A673 (cell line): Measurements from ENCODE around the gene POLA2. TPM values are rescaled to one million over a fixed set of nuclear protein-coding genes. Genes with fewer than 3 reads are reported as not detected.

Experiments used
- BruUV-seq: library from RNA; stranded (reverse); fragments of 400-500 nt; replicated peaks from 2 replicates; lab custom pipeline; 2021; lab: Mats Ljungman, UMichigan
- CTCF ChIA-PET: fragments of 300-600 bp; sonication (Branson Sonifier 250); formaldehyde crosslinking; loops from one replicate; lab custom pipeline; 2022; ENCODE audit warnings: antibody characterized with exemption; lab: Charles Lee
- POLR2A ChIA-PET: fragments of 300-600 bp; sonication (Branson Sonifier 250); formaldehyde crosslinking; loops from one replicate; lab custom pipeline; 2022; ENCODE audit warnings: antibody characterized with exemption; ENCODE audit not compliant: low non-redundant PET; lab: Charles Lee
- DNase-seq: peaks from one replicate; pipeline ENCODE4 v3.0.0-alpha.2; 2015; ENCODE audit warnings: low spot score
- H3K27ac ChIP-seq: fragments of 200-600 bp; sonication (generic); 2 replicates; pipeline ENCODE4 v1.5.1; 2016; ENCODE audit warnings: mixed run types, low read depth, mild to moderate bottlenecking, mixed read lengths, antibody characterized with exemption, low read length; ENCODE audit not compliant: poor library complexity, severe bottlenecking
- H3K27me3 ChIP-seq: fragments of 200-600 bp; sonication (generic); replicated peaks from 2 replicates; pipeline ENCODE4 v1.6.1; 2017; ENCODE audit warnings: mixed run types, low read depth, mild to moderate bottlenecking, mixed read lengths, antibody characterized with exemption, low read length; ENCODE audit not compliant: insufficient read depth, poor library complexity
- H3K36me3 ChIP-seq: fragments of 200-600 bp; sonication (generic); 2 replicates; pipeline ENCODE4 v1.6.1; 2016; ENCODE audit warnings: mixed run types, mild to moderate bottlenecking, mixed read lengths, antibody characterized with exemption, low read length; ENCODE audit not compliant: insufficient read depth, poor library complexity, severe bottlenecking
- H3K4me1 ChIP-seq: fragments of 200-600 bp; sonication (generic); 2 replicates; pipeline ENCODE4 v1.6.1; 2017; ENCODE audit warnings: mixed run types, mild to moderate bottlenecking, mixed read lengths, antibody characterized with exemption, low read length; ENCODE audit not compliant: insufficient read depth, poor library complexity, severe bottlenecking
- H3K4me3 ChIP-seq: fragments of 200-600 bp; sonication (generic); 2 replicates; pipeline ENCODE4 v1.5.1; 2016; ENCODE audit warnings: low read depth, mixed run types, mild to moderate bottlenecking, mixed read lengths, low read length; ENCODE audit not compliant: poor library complexity, severe bottlenecking
- H3K9me3 ChIP-seq: fragments of 200-600 bp; sonication (generic); 2 replicates; pipeline ENCODE4 v1.6.1; 2016; ENCODE audit warnings: mixed run types, low read depth, mild to moderate bottlenecking, mixed read lengths, antibody characterized with exemption, low read length; ENCODE audit not compliant: poor library complexity, severe bottlenecking
- EZH2 ChIP-seq: fragments of 200-600 bp; sonication (generic); IDR thresholded peaks from 2 replicates; pipeline ENCODE4 v1.6.1; 2017; ENCODE audit warnings: borderline replicate concordance, low read depth, mild to moderate bottlenecking, mixed read lengths, antibody characterized with exemption, low read length; ENCODE audit not compliant: poor library complexity, severe bottlenecking
- intact Hi-C: fragments of 100-400 bp; cut with micrococcal nuclease; formaldehyde crosslinking; loops from one replicate; pipeline ENCODE4 v1.10.0; 2022; ENCODE audit not compliant: unreplicated experiment
- total RNA-seq: library from RNA; stranded (reverse); gene quantifications from 2 replicates; pipeline ENCODE4 v1.2.3, GENCODE V29; 2021
- TF ChIP-seq, protein P1 (sequence below): fragments of 300-800, 200-600 bp; sonication (generic); conservative IDR thresholded peaks from 2 replicates; pipeline ENCODE4 v1.5.1; 2017; ENCODE audit warnings: low read depth, mild to moderate bottlenecking, antibody characterized with exemption, low read length, moderate library complexity, mixed read lengths

POLA2 gene
- total RNA-seq, 1 experiment from 2014 or later = 92.4 TPM

DNA sequence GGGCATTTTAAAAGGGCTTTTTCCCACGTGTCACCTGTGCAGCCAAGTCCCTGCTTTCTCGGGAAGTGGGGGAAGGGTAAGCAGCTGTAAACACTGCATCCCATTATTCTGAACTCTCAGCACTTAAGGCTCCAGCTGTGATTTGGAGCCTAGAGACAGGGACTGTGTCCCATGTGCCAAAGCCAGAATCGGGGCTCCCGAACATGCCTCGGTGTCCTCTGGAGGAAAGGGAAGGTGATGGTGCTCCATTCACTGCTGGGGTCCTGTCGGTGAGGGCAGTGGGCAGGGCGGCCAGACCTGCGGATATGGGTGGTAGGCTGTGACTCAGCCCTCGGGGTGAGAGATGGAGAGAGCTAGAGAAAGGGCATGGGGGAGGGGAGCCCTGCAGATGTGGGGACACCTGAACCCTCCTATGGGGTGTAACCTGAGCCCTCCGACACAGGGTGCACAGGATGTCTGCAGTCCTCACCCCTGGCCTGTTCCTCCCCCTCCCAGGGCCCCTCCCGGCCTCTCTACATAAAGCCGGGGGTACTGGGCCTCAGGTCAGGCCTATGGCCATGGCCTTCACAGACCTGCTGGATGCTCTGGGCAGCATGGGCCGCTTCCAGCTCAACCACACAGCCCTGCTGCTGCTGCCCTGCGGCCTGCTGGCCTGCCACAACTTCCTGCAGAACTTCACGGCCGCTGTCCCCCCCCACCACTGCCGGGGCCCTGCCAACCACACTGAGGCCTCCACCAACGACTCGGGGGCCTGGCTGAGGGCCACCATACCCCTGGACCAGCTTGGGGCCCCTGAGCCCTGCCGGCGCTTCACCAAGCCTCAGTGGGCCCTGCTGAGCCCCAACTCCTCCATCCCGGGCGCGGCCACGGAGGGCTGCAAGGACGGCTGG lies 48.2 kb upstream of the POLA2 start:
- Histone ChIP-seq H3K27me3 (no peaks in the 10 kb centered on the region), H3K4me1 (no peaks in the 10 kb centered on the region), H3K9me3 (no peaks in the 10 kb centered on the region), H3K36me3 (peaks cover 9% of the 10 kb centered on the region), H3K4me3 (no peak overlapping the region), H3K27ac (no peak overlapping the region)
- BruUV-seq = no TSS peak
- intact Hi-C loops = no loop called here
- no peak for TF ChIP-seq EZH2
- TF ChIP-seq, protein P1, sequence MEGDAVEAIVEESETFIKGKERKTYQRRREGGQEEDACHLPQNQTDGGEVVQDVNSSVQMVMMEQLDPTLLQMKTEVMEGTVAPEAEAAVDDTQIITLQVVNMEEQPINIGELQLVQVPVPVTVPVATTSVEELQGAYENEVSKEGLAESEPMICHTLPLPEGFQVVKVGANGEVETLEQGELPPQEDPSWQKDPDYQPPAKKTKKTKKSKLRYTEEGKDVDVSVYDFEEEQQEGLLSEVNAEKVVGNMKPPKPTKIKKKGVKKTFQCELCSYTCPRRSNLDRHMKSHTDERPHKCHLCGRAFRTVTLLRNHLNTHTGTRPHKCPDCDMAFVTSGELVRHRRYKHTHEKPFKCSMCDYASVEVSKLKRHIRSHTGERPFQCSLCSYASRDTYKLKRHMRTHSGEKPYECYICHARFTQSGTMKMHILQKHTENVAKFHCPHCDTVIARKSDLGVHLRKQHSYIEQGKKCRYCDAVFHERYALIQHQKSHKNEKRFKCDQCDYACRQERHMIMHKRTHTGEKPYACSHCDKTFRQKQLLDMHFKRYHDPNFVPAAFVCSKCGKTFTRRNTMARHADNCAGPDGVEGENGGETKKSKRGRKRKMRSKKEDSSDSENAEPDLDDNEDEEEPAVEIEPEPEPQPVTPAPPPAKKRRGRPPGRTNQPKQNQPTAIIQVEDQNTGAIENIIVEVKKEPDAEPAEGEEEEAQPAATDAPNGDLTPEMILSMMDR = no peak
- CTCF ChIA-PET = no interaction called here
- POLR2A ChIA-PET = no interaction called here
- DNase-seq = no peak

DNA sequence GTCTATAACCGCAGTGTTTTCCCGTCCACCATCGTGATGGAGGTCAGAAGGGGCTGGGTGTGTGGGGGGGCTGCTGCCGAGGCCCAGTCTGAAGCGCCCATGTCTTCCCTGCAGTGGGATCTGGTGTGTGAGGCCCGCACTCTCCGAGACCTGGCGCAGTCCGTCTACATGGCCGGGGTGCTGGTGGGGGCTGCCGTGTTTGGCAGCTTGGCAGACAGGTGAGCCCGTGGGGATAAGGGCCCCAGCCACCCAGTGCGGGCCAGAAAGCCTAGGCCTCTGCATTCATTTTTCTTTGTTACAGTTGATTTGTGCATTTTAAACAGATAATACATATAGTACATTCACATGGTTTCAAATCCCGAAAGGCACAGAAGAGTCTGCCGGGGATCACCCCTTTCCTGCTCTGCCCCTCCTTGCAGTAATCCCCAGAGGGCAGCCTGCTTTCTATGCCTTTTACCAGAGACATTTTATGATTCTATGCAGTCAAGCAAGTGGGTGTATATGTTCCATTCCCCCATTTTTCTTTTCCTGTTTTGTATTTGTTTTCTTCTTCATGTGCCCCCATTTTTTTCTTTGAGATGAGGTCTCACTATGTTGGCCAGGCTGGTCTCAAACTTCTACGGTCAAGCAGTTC lies 47.4 kb upstream of the POLA2 start:
- ChIA-PET CTCF (no interaction called here), POLR2A (no interaction called here)
- Histone ChIP-seq H3K27ac (no peak overlapping the region), H3K36me3 (peaks cover 9% of the 10 kb centered on the region), H3K9me3 (no peaks in the 10 kb centered on the region), H3K27me3 (no peaks in the 10 kb centered on the region), H3K4me1 (no peaks in the 10 kb centered on the region), H3K4me3 (no peak overlapping the region)
- intact Hi-C loops = no loop called here
- DNase-seq = no peak
- BruUV-seq = no TSS peak
- TF ChIP-seq EZH2 = no peak
- TF ChIP-seq, protein P1 = no peak

DNA sequence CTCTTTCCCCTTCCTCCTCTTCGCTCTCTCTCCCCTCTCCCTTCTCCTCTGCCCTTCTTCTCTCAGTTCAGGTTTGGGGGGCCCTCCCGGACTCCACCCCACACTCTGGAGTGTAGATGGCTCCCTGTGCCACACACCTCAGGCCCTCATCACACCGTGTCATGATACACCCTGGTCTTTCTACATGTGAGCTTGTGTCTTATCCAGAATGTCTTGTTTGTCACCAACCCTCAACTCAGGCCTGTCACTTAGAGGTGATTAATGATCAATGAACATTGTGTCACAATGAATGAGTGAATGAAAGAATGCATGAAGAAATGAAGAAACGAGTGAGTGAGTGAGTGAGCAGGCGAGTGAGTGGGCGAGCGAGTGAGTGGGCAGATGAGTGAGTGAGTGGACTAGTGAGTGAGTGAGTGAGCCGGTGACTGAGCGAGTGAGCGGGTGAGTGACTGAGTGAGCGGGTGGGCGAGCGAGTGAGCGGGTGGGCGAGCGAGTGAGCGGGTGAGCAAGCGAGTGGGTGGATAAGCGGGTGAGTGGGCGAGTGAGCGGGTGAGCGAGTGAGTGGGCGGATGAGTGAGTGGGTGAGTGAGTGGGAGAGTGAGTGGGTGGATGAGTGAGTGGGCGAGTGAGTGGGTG lies 46.2 kb upstream of the POLA2 start:
- H3K9me3 ChIP-seq = no peaks in the 10 kb centered on the region
- H3K27me3 ChIP-seq = no peaks in the 10 kb centered on the region
- H3K27ac ChIP-seq = no peak overlapping the region
- BruUV-seq = no TSS peak
- no peaks in the 10 kb centered on the region for H3K4me1 ChIP-seq
- peak; percentile 52 for DNase-seq
- H3K4me3 ChIP-seq = no peak overlapping the region
- H3K36me3 ChIP-seq = peaks cover 6% of the 10 kb centered on the region
- POLR2A ChIA-PET = no interaction called here
- intact Hi-C loops = no loop called here
- CTCF ChIA-PET = interaction anchor here (0.6 to 1.2 kb wide), 2 partner anchors 11 to 104 kb away, joined by 3 read pairs; partner anchors contain the start of gene TM7SF2
- no peak for TF ChIP-seq EZH2
- TF ChIP-seq, protein P1 = no peak
